Lung (tissue), 12 donors: ENCODE data around the gene ZKSCAN7. TPM values are rescaled to one million over a fixed set of nuclear protein-coding genes. Genes with fewer than 3 reads are reported as not detected.
"Not testable (repeated sequence)": the region's sequence is repeated elsewhere in the genome, so short reads cannot be mapped to it uniquely, and the experiment has no call there.

ENCODE experiments used
- ATAC-seq: fragments of 200-7000 bp; cut with Tn5 transposase; one replicate; pipeline ENCODE4 v1.9.1; 2020; ENCODE audit warnings: moderate number of reproducible peaks; ENCODE audit not compliant: insufficient read depth, low FRiP score
- DNase-seq, 3 donors: peaks; one replicate each; pipeline ENCODE4 v3.0.0-alpha.2; 2013 to 2017
- H3K27ac ChIP-seq, 2 donors: one replicate each; pipeline ENCODE4 v1.5.1; 2013; ENCODE audit warnings: mild to moderate bottlenecking in 2 of 2, moderate library complexity in 2 of 2, control low read depth in 1 of 2, inconsistent platforms in 1 of 2, low read depth in 1 of 2, low read length in 1 of 2
- H3K27me3 ChIP-seq, 3 donors: one replicate each; pipeline ENCODE4 v1.5.1; 2013; ENCODE audit warnings: low read length in 2 of 3; ENCODE audit not compliant: control insufficient read depth in 3 of 3, insufficient read depth in 3 of 3
- H3K36me3 ChIP-seq, 4 donors: one replicate each; pipeline ENCODE4 v1.5.1; 2013; ENCODE audit warnings: low read length in 4 of 4, mild to moderate bottlenecking in 1 of 4, moderate library complexity in 1 of 4; ENCODE audit not compliant: control insufficient read depth in 4 of 4, insufficient read depth in 4 of 4
- H3K4me1 ChIP-seq, 5 donors: one replicate each; pipeline ENCODE4 v1.5.1; 2013; ENCODE audit warnings: low read length in 5 of 5, mild to moderate bottlenecking in 2 of 5, moderate library complexity in 1 of 5; ENCODE audit not compliant: control insufficient read depth in 5 of 5, insufficient read depth in 5 of 5
- H3K4me3 ChIP-seq: one replicate; pipeline ENCODE4 v1.5.1; 2013; ENCODE audit warnings: mild to moderate bottlenecking, control low read depth, moderate library complexity
- H3K9ac ChIP-seq, 2 donors: one replicate each; pipeline ENCODE4 v1.5.1; 2013; ENCODE audit warnings: low read length in 2 of 2, control low read depth in 1 of 2; ENCODE audit not compliant: insufficient read depth in 1 of 2
- H3K9me3 ChIP-seq, 4 donors: one replicate each; pipeline ENCODE4 v1.5.1; 2013; ENCODE audit warnings: low read length in 3 of 4, mild to moderate bottlenecking in 1 of 4, moderate library complexity in 1 of 4; ENCODE audit not compliant: control insufficient read depth in 4 of 4, insufficient read depth in 3 of 4
- whole genome bisulfite sequencing, 2 donors: extraction: QIAGEN DNeasy Blood & Tissue Kit; methylation state at CpG; one replicate each; pipeline ENCODE4 v1.1.7; 2013; 5-methylcytosine and 5-hydroxymethylcytosine counted together
- polyA plus RNA-seq, 2 donors: library from polyadenylated mRNA; stranded (reverse); fragments of 200-250 nt; gene quantifications; one replicate each; pipeline ENCODE4 v1.2.1, GENCODE V29; 2013
- total RNA-seq, 2 donors: library from RNA; depleted of rRNA in 1 of 2; stranded (reverse); fragments of >200 nt in 1 of 2; gene quantifications; one replicate each; pipeline ENCODE4 v1.2.1, GENCODE V29; 2014 to 2021
- TF ChIP-seq, protein P1 (sequence below): IDR thresholded peaks from 2 replicates; pipeline ENCODE4 v1.5.1; 2012; ENCODE audit warnings: mild to moderate bottlenecking; ENCODE audit errors: control extremely low read depth, extremely low read depth
- donor health status: control.
- donor health status: control.
- donor health status: Bipolar disorder and iron deficiency.
- donor health status: healthy.
- donor health status: DM: yes; HTN: yes; CAD: no.

ZKSCAN7 gene
- total and polyA plus RNA-seq, 4 donors, result 1.7 to 12.2 (median 3.1) TPM

DNA sequence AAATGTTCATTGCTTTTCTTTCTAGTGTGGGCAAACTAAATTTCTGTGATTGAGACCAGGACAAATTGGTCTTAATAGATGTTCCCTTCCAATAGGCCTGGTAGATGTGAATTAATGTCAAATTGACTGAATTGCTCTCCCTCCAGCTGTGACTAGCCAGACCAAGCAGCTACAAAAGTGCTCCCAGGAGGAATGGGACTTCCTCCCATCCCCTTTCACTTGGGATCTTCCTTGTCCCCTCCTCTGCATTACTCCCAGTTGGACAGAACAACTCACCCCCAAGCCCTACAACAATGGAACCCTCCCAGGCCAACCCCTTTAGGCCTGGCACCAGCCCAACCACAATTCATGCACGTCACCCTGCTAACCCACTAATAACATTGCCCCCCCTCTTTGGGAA is 19.6 kb upstream of the ZKSCAN7 start:
- TF ChIP-seq, protein P1, sequence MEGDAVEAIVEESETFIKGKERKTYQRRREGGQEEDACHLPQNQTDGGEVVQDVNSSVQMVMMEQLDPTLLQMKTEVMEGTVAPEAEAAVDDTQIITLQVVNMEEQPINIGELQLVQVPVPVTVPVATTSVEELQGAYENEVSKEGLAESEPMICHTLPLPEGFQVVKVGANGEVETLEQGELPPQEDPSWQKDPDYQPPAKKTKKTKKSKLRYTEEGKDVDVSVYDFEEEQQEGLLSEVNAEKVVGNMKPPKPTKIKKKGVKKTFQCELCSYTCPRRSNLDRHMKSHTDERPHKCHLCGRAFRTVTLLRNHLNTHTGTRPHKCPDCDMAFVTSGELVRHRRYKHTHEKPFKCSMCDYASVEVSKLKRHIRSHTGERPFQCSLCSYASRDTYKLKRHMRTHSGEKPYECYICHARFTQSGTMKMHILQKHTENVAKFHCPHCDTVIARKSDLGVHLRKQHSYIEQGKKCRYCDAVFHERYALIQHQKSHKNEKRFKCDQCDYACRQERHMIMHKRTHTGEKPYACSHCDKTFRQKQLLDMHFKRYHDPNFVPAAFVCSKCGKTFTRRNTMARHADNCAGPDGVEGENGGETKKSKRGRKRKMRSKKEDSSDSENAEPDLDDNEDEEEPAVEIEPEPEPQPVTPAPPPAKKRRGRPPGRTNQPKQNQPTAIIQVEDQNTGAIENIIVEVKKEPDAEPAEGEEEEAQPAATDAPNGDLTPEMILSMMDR, result no peak
- Histone ChIP-seq H3K9me3 (peaks cover 0 to 4% (median 0%) of the 10 kb centered on the region in 4 donors), H3K4me1 (no peaks in the 10 kb centered on the region), H3K9ac (no peak overlapping the region), H3K27me3 (peaks cover 0 to 4% (median 4%) of the 10 kb centered on the region in 3 donors), H3K27ac (no peak overlapping the region), H3K36me3 (no peaks in the 10 kb centered on the region), H3K4me3 (no peak overlapping the region)
- WGBS, 2 donors, result 5 to 14% methylated on average over 1 of the region's 1 CpG
- no peak for DNase-seq
- no peak for ATAC-seq

DNA sequence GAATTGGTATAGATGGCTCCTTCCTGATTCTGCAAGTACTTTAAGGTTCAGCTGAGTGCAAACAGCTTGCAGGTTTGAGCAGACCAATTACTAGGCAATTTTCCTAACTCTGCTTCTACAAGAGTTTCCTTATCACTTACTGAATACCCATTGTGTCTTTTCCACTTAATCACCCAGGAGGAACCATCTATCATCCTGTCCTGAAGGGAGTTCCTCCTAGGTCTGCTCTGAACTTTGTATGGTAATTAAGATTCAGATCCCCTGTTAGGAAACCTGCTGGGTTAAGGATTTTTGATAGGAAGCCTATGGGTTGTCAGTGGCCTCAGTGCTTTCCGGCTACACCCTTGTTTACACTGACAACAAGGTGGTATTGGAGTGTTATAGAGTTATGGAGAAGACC is 10.2 kb upstream of the ZKSCAN7 start:
- not testable (repeated sequence) for H3K4me3 ChIP-seq, H3K4me1 ChIP-seq, H3K27ac ChIP-seq, H3K27me3 ChIP-seq, DNase-seq, ATAC-seq, H3K9me3 ChIP-seq, H3K9ac ChIP-seq, H3K36me3 ChIP-seq
- WGBS, 2 donors, result 40 to 71% methylated on average over 1 of the region's 1 CpG

DNA sequence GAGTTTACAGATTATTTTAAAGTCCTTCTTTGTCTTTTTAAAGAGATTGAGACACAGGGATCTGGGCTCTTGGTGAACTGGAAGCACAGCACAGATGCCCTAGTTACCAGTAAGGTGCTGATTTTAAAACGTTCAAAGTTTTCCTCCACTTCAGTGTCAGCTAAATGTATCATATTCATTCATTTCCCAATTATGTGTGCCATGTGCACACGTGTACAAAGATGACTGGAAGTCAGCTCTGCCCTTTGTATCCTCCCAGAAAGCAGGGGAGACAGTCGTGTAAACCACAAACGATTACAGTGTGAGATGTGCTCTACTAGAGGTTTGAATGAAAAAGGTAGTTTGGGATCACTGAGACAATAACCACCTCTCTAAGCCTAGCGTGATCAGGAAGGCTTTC is 730 bp downstream of the ZKSCAN7 start:
- 8 to 10% methylated on average over 5 of the region's 5 CpGs for WGBS, 2 donors
- Histone ChIP-seq H3K4me1 (peaks cover 0 to 16% (median 7%) of the 10 kb centered on the region in 5 donors), H3K9me3 (peaks cover 0 to 3% (median 1%) of the 10 kb centered on the region in 4 donors), H3K27me3 (peaks cover 0 to 12% (median 0%) of the 10 kb centered on the region in 3 donors), H3K27ac (no peak overlapping the region), H3K9ac (peak overlapping the region; percentile 79 to 86), H3K4me3 (peak overlapping the region; percentile 79), H3K36me3 (peaks cover 0 to 25% (median 12%) of the 10 kb centered on the region in 4 donors)
- no peak for ATAC-seq
- TF ChIP-seq, protein P1, result no peak
- peak in 2 of 3 donors; percentile 6 to 21 for DNase-seq

DNA sequence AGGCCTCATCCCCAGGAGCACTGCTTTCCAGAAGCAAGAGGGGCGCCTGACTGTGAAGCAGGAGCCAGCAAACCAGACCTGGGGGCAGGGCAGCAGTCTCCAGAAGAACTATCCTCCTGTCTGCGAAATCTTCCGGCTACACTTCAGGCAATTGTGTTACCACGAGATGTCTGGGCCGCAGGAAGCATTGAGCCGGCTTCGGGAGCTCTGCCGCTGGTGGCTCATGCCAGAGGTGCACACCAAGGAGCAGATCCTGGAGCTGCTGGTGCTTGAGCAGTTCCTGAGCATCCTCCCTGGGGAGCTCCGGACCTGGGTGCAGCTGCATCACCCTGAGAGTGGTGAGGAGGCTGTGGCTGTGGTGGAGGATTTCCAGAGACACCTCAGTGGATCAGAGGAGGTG is 2.1 kb downstream of the ZKSCAN7 start:
- Histone ChIP-seq H3K4me1 (peaks cover 0 to 16% (median 7%) of the 10 kb centered on the region in 5 donors), H3K9ac (no peak overlapping the region), H3K27me3 (peaks cover 0 to 4% (median 0%) of the 10 kb centered on the region in 3 donors), H3K36me3 (peaks cover 0 to 36% (median 21%) of the 10 kb centered on the region in 4 donors), H3K4me3 (no peak overlapping the region), H3K27ac (no peak overlapping the region), H3K9me3 (peaks cover 0 to 8% (median 3%) of the 10 kb centered on the region in 4 donors)
- DNase-seq (no peak), ATAC-seq (no peak)
- 96 to 98% methylated on average over 9 of the region's 9 CpGs for WGBS, 2 donors
- TF ChIP-seq, protein P1, result no peak
